ENCODE results near the gene NFYB.

The NFYB gene

GRCh38 chr12:104182621-104183378 lies 44.8 kb upstream of the NFYB start:
- no peaks in the 10 kb centered on the region for H3K27me3 ChIP-seq (ENCODE audit: low read length)
- no peaks in the 10 kb centered on the region for H3F3A ChIP-seq (ENCODE audit: insufficient read depth)
- no peaks in the 10 kb centered on the region for H3K9me2 ChIP-seq (replicated peaks; ENCODE audit: insufficient read depth, low read length)
- no peaks in the 10 kb centered on the region for H3K79me2 ChIP-seq (ENCODE audit: insufficient read depth, low read length)
- H4K20me1 ChIP-seq (ENCODE audit: low read depth, low read length): no peaks in the 10 kb centered on the region
- no peak overlapping the region for H3K27ac ChIP-seq (ENCODE audit: low read depth, low read length)
- H2AFZ ChIP-seq (ENCODE audit: low read depth, low read length, severe bottlenecking): no peak overlapping the region
- TF ChIP-seq CTCF (IDR thresholded peaks at IDR 0.05; ENCODE audit: insufficient read depth, low read length, poor library complexity, severe bottlenecking) (no peak), EZH2phosphoT487 (conservative IDR thresholded peaks at IDR 0.05; ENCODE audit: low read length) (no peak)
- H3K36me3 ChIP-seq (ENCODE audit: low read length): no peaks in the 10 kb centered on the region
- H3K4me2 ChIP-seq (ENCODE audit: low read depth, low read length, poor library complexity, severe bottlenecking): no peak overlapping the region
- H3K9ac ChIP-seq (ENCODE audit: low read length): no peak overlapping the region
- no peak overlapping the region for H3K4me3 ChIP-seq (ENCODE audit: insufficient read depth, low read length, poor library complexity, severe bottlenecking)
- peaks cover 8% of the 10 kb centered on the region; the same call in 1 of the 2 replicates for H3K9me3 ChIP-seq (ENCODE audit: insufficient read depth, low read length)

GRCh38 chr12:104182144-104182543 lies 44.1 kb upstream of the NFYB start:
- Histone ChIP-seq H3K36me3 (ENCODE audit: low read length) (no peaks in the 10 kb centered on the region), H2AFZ (ENCODE audit: low read depth, low read length, severe bottlenecking) (no peak overlapping the region), H3K4me2 (ENCODE audit: low read depth, low read length, poor library complexity, severe bottlenecking) (no peak overlapping the region), H3K9ac (ENCODE audit: low read length) (no peak overlapping the region), H3K4me3 (ENCODE audit: insufficient read depth, low read length, poor library complexity, severe bottlenecking) (no peak overlapping the region), H4K20me1 (ENCODE audit: low read depth, low read length) (no peaks in the 10 kb centered on the region), H3K27ac (ENCODE audit: low read depth, low read length) (no peak overlapping the region), H3K9me2 (replicated peaks; ENCODE audit: insufficient read depth, low read length) (no peaks in the 10 kb centered on the region), H3F3A (ENCODE audit: insufficient read depth) (no peaks in the 10 kb centered on the region), H3K9me3 (ENCODE audit: insufficient read depth, low read length) (peaks cover 8% of the 10 kb centered on the region; the same call in 1 of the 2 replicates), H3K79me2 (ENCODE audit: insufficient read depth, low read length) (no peaks in the 10 kb centered on the region), H3K27me3 (ENCODE audit: low read length) (no peaks in the 10 kb centered on the region)
- TF ChIP-seq EZH2phosphoT487 (conservative IDR thresholded peaks at IDR 0.05; ENCODE audit: low read length) (no peak), CTCF (IDR thresholded peaks at IDR 0.05; ENCODE audit: insufficient read depth, low read length, poor library complexity, severe bottlenecking) (no peak)

- H3K27ac ChIP-seq (ENCODE audit: low read depth, low read length): no peak overlapping the region
- H3K79me2 ChIP-seq (ENCODE audit: insufficient read depth, low read length): no peaks in the 10 kb centered on the region
- H3F3A ChIP-seq (ENCODE audit: insufficient read depth): no peaks in the 10 kb centered on the region
- no peaks in the 10 kb centered on the region for H3K27me3 ChIP-seq (ENCODE audit: low read length)
- no peak for TF ChIP-seq CTCF (IDR thresholded peaks at IDR 0.05; ENCODE audit: insufficient read depth, low read length, poor library complexity, severe bottlenecking)
- TF ChIP-seq EZH2phosphoT487 (conservative IDR thresholded peaks at IDR 0.05; ENCODE audit: low read length): no peak
- no peaks in the 10 kb centered on the region for H4K20me1 ChIP-seq (ENCODE audit: low read depth, low read length)
- no peak overlapping the region for H2AFZ ChIP-seq (ENCODE audit: low read depth, low read length, severe bottlenecking)
- H3K9ac ChIP-seq (ENCODE audit: low read length): no peak overlapping the region
- peaks cover 8% of the 10 kb centered on the region; the same call in 1 of the 2 replicates for H3K9me3 ChIP-seq (ENCODE audit: insufficient read depth, low read length)
- no peaks in the 10 kb centered on the region for H3K9me2 ChIP-seq (replicated peaks; ENCODE audit: insufficient read depth, low read length)
- no peaks in the 10 kb centered on the region for H3K36me3 ChIP-seq (ENCODE audit: low read length)
- no peak overlapping the region for H3K4me2 ChIP-seq (ENCODE audit: low read depth, low read length, poor library complexity, severe bottlenecking)
- no peak overlapping the region for H3K4me3 ChIP-seq (ENCODE audit: insufficient read depth, low read length, poor library complexity, severe bottlenecking)
Measured at GRCh38 chr12:104181313-104181712, 43.3 kb upstream of the NFYB start.
